K562 (cell line): Measurements from ENCODE around the gene KLC1. TPM values are rescaled to one million over a fixed set of nuclear protein-coding genes. Genes with fewer than 3 reads are reported as not detected.

Experiments used
- ATAC-seq: fragments of 200-7000 bp; cut with Tn5 transposase; 3 replicates; pipeline ENCODE4 v1.9.1; 2020; ENCODE audit warnings: moderate library complexity
- BruUV-seq: library from RNA; stranded (reverse); fragments of 400-500 nt; replicated peaks from 2 replicates; lab custom pipeline; 2021; lab: Mats Ljungman, UMichigan
- CTCF ChIA-PET: fragments of 300-600 bp; formaldehyde crosslinking; extraction: SDS; loops from one replicate; lab custom pipeline; 2021; ENCODE audit warnings: low intra/inter-chr PET ratio; lab: Yijun Ruan, JAX
- POLR2A ChIA-PET: fragments of 300-600, 350-650 bp; sonication (Branson Sonifier 250); formaldehyde crosslinking; extraction: SDS; loops from one replicate; lab custom pipeline; 2021; ENCODE audit warnings: antibody characterized with exemption, inconsistent platforms; lab: Yijun Ruan, JAX
- DNase-seq, 4 experiments: peaks; one replicate each; pipeline versions ENCODE4 v3.0.0 to v3.0.0-alpha.2; 2011 to 2018; ENCODE audit warnings: low spot score in 3 of 4, mixed read lengths in 3 of 4; ENCODE audit errors: extremely low read depth in 1 of 4
- FAIRE-seq: peaks from 2 replicates; lab custom pipeline; 2011; peaks lifted over from hg19 to GRCh38; lab: Jason Lieb, UNC
- H2AFZ ChIP-seq: 2 replicates; pipeline ENCODE4 v1.6.0; 2011; ENCODE audit warnings: low read depth, low read length, control low read depth, inconsistent platforms
- H3K27ac ChIP-seq: fragments of 200-600 bp; 3 replicates; pipeline ENCODE4 v1.8.0; 2011; ENCODE audit warnings: low read depth, mild to moderate bottlenecking, control low read depth, inconsistent platforms, low read length, moderate library complexity, mixed read lengths; ENCODE audit errors: extremely low read depth
- H3K27me3 ChIP-seq, 2 experiments: fragments of 300-600 bp in 1 of 2; 2 replicates in 1 of 2; 3 replicates in 1 of 2; pipeline versions ENCODE4 v1.6.0 to v1.8.0; 2011; ENCODE audit warnings: inconsistent platforms in 2 of 2, low read length in 2 of 2, mild to moderate bottlenecking in 1 of 2, mixed read lengths in 1 of 2, moderate library complexity in 1 of 2; ENCODE audit not compliant: control insufficient read depth in 2 of 2, insufficient read depth in 2 of 2
- H3K36me3 ChIP-seq: fragments of 300-600 bp; 3 replicates; pipeline ENCODE4 v1.8.0; 2011; ENCODE audit warnings: mild to moderate bottlenecking, low read length, inconsistent platforms; ENCODE audit not compliant: control insufficient read depth, insufficient read depth
- H3K4me1 ChIP-seq, 2 experiments: fragments of 200-600 bp in 1 of 2; replicated peaks in 1 of 2; 2 replicates in 1 of 2; 3 replicates in 1 of 2; pipeline versions ENCODE4 v1.5.1 to v1.8.0; 2011; ENCODE audit warnings: inconsistent platforms in 2 of 2, low read length in 2 of 2, mild to moderate bottlenecking in 1 of 2, mixed read lengths in 1 of 2, moderate library complexity in 1 of 2; ENCODE audit not compliant: control insufficient read depth in 2 of 2, insufficient read depth in 2 of 2
- H3K4me2 ChIP-seq: 2 replicates; pipeline ENCODE4 v1.6.1; 2011; ENCODE audit warnings: low read length, control low read depth, inconsistent platforms, mixed read lengths; ENCODE audit not compliant: insufficient read depth
- H3K4me3 ChIP-seq: fragments of 200-600 bp; sonication (generic), shearing (Covaris generic); 2 replicates; pipeline ENCODE4 v1.5.1; 2016; ENCODE audit warnings: control low read depth, inconsistent platforms
- H3K79me2 ChIP-seq: fragments of 200-600 bp; 3 replicates; pipeline ENCODE4 v1.8.0; 2011; ENCODE audit warnings: low read length, inconsistent platforms; ENCODE audit not compliant: control insufficient read depth, insufficient read depth
- H3K9ac ChIP-seq, 2 experiments: 2 replicates each; pipeline versions ENCODE4 v1.6.0 to v1.6.1; 2011; ENCODE audit warnings: low read depth in 2 of 2, low read length in 2 of 2, control low read depth in 1 of 2, inconsistent platforms in 1 of 2, mild to moderate bottlenecking in 1 of 2, mixed read lengths in 1 of 2; ENCODE audit not compliant: insufficient read depth in 1 of 2
- H3K9me1 ChIP-seq: one replicate; pipeline ENCODE4 v1.6.0; 2011; ENCODE audit warnings: inconsistent platforms, mild to moderate bottlenecking, low read length, moderate library complexity; ENCODE audit not compliant: control insufficient read depth, insufficient read depth
- H3K9me3 ChIP-seq: replicated peaks from 2 replicates; pipeline ENCODE4 v1.5.1; 2011; ENCODE audit warnings: low read depth, low read length, inconsistent platforms; ENCODE audit not compliant: control insufficient read depth, insufficient read depth
- H4K20me1 ChIP-seq: replicated peaks from 2 replicates; pipeline ENCODE4 v1.6.1; 2011; ENCODE audit warnings: low read length, inconsistent platforms, mixed read lengths; ENCODE audit not compliant: control insufficient read depth, insufficient read depth
- ARNT ChIP-seq, 2 experiments: fragments of 450-650 bp; IDR thresholded peaks; 2 replicates each; pipeline ENCODE4 v1.6.1; 2016; ENCODE audit warnings: mild to moderate bottlenecking in 1 of 2
- BHLHE40 ChIP-seq: IDR thresholded peaks from 2 replicates; pipeline ENCODE4 v1.6.1; 2011; ENCODE audit warnings: low read length, improper control_type of control experiment
- CREM ChIP-seq: IDR thresholded peaks from 2 replicates; pipeline ENCODE4 v1.6.1; 2014; ENCODE audit warnings: antibody characterized with exemption, low read depth
- EGR1 ChIP-seq: fragments of 450-650 bp; conservative IDR thresholded peaks from 2 replicates; pipeline ENCODE4 v1.6.1; 2017; ENCODE audit warnings: mild to moderate bottlenecking
- FOXP1 ChIP-seq: sonication (generic); formaldehyde crosslinking; IDR thresholded peaks from 2 replicates; pipeline ENCODE4 v1.8.0; 2022; ENCODE audit warnings: mild to moderate bottlenecking, missing genetic modification reagents
- GATAD2A ChIP-seq: fragments of 450-650 bp; IDR thresholded peaks from 2 replicates; pipeline ENCODE4 v1.6.1; 2017
- NFYB ChIP-seq: IDR thresholded peaks from 2 replicates; pipeline ENCODE4 v1.6.1; 2011; ENCODE audit warnings: mild to moderate bottlenecking, moderate library complexity; ENCODE audit not compliant: insufficient read length; ENCODE audit errors: extremely low read depth
- RAD21 ChIP-seq, 2 experiments: fragments of 250-450 bp in 1 of 2; fragments of 450-650 bp in 1 of 2; sonication (Bioruptor Pico) in 1 of 2; formaldehyde crosslinking in 1 of 2; IDR thresholded peaks in 1 of 2; conservative IDR thresholded peaks in 1 of 2; 2 replicates each; pipeline versions ENCODE4 v1.4.0 to v1.8.0; 2020 to 2022; ENCODE audit warnings: mild to moderate bottlenecking in 2 of 2, moderate library complexity in 1 of 2
- SRSF1 ChIP-seq: fragments of 200-400 bp; formaldehyde crosslinking; IDR thresholded peaks from 2 replicates; pipeline ENCODE4 v1.6.1; 2017; ENCODE audit warnings: mild to moderate bottlenecking, low read depth, low read length, moderate library complexity
- TAL1 ChIP-seq: fragments of 450-650 bp; IDR thresholded peaks from 2 replicates; pipeline ENCODE4 v1.6.1; 2016; ENCODE audit warnings: mild to moderate bottlenecking
- THRAP3 ChIP-seq: fragments of 450-650 bp; IDR thresholded peaks from 2 replicates; pipeline ENCODE4 v1.6.1; 2016; ENCODE audit warnings: mild to moderate bottlenecking, inconsistent platforms, borderline replicate concordance
- U2AF1 ChIP-seq: fragments of 200-400 bp; formaldehyde crosslinking; optimal IDR thresholded peaks from 2 replicates; pipeline ENCODE3; 2017; ENCODE audit warnings: mild to moderate bottlenecking, low read depth, low read length, moderate library complexity
- ZNF212 ChIP-seq: fragments of 450-650 bp; formaldehyde crosslinking; IDR thresholded peaks from 2 replicates; pipeline ENCODE4 v1.4.0; 2020; ENCODE audit warnings: mild to moderate bottlenecking
- WGBS: fragments of 100-300 bp; shearing (Covaris generic); methylation state at CpG from one replicate; pipeline ENCODE4 v1.1.6; 2016; ENCODE audit warnings: low coverage, mixed read lengths; ENCODE audit not compliant: insufficient coverage; ENCODE audit errors: missing lambda C conversion rate; 5-methylcytosine and 5-hydroxymethylcytosine counted together
- in situ Hi-C: fragments of 300-500 bp; cut with MboI; formaldehyde crosslinking; loops from 4 replicates; pipeline ENCODE4 v1.15.0; 2018; ENCODE audit warnings: inconsistent platforms, mixed read lengths
- intact Hi-C: fragments of 100-400 bp; cut with micrococcal nuclease; formaldehyde crosslinking; loops from 2 replicates; pipeline ENCODE4 v1.14.2; 2022
- polyA plus RNA-seq, 8 experiments: library from polyadenylated mRNA; depleted of rRNA in 4 of 8; stranded (reverse) in 5 of 8; unstranded in 3 of 8; fragments of >200 nt; fragmentation: Nextera tagmentation in 2 of 8; fragmentation: Illumina TruSeq in 1 of 8; extraction: Ambion mirVana in 2 of 8; extraction: Trizol in 1 of 8; gene quantifications; 2 replicates each; pipeline versions ENCODE4 v1.2.1 to v1.2.3, GENCODE V29; 2011 to 2014; ENCODE audit warnings: inconsistent platforms in 1 of 8, missing spikeins in 1 of 8
- total RNA-seq, 7 experiments: library from RNA; depleted of rRNA in 6 of 7; stranded (reverse); fragments of >200 nt in 6 of 7; fragmentation: Illumina TruSeq in 2 of 7; extraction: Trizol in 2 of 7; gene quantifications; 2 replicates each; pipeline versions ENCODE4 v1.2.1 to v1.2.3, GENCODE V29; 2011 to 2021; ENCODE audit warnings: low replicate concordance in 1 of 7
- TF ChIP-seq, protein P1 (sequence below): fragments of 250-450 bp; sonication (Bioruptor Pico); IDR thresholded peaks from 2 replicates; pipeline ENCODE4 v1.5.0; 2021; ENCODE audit warnings: mild to moderate bottlenecking, borderline replicate concordance
- TF ChIP-seq, protein P2 (sequence below): fragments of 450-650 bp; IDR thresholded peaks from 2 replicates; pipeline ENCODE4 v1.6.1; 2018; ENCODE audit not compliant: partially characterized antibody

The KLC1 gene
- total and polyA plus RNA-seq, 9 of the 15 experiments (the other 6 are each of a cell fraction or from before 2014, with no cell fraction given): 4.9 to 134 (median 54.8) TPM

DNA sequence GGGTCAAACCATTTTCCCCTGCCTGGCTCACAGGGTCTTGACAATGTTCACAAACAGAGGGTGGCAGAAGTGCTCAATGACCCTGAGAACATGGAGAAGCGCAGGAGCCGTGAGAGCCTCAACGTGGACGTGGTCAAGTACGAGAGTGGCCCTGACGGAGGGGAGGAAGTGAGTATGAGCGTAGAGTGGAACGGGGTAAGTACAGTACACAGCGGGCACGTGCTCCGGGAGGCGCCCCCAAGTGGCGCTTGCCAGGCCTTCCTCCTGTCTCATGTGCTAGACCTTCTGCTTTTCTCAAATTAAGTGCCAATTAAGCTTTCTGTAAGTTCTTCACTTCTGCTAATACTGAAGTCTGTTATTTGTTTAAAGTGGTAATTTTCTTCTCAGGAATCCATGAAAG lies 50.3 kb downstream of the KLC1 start (continued):
- TF ChIP-seq BHLHE40 (peak; percentile 75), RAD21 (CRISPR knock-in tag; conservative IDR thresholded peaks at IDR 0.05 in 1 of 2, IDR thresholded peaks at IDR 0.05 in 1 of 2) (peak in 1 of 2 experiments; percentile 15; a peak in 1 of 4 replicates), SRSF1 (no peak)

DNA sequence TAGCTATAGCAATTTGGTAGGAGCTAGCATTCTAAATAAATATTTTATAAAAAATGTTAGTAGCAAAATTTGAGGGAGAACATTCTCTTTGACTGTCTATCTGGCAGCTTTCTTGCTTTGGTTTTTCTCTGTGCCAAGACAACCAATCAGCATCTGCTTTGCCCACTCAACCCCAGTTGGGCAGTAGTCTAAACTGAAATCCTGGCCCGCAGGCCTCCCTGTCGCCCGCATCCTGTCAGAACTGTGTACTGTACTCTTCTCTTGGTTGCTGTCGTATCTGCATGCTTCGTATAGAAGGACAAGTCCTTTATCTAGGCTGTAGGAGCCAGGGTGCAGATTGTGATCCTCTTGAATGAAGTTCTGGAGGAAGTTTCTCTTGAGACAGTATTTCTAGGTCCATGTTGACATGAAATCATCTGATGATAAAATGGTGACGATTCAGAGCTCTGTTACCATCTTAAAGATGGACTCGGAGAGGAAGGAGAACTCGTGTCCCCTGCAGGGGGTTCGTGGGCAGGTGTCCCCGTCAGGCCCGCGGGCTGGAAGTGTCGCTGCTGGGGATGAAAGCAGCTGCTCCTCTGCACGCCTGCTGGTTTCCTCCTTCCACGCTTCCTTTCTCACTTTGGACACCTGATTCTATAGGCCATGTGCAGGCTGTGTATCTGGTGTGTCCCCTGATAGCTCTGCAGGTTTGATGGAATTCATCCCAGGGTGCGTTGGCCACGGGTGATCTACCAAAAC lies 51.6 kb downstream of the KLC1 start:
- Histone ChIP-seq H3K4me1 (no peaks in the 10 kb centered on the region), H3K27ac (no peak overlapping the region), H2AFZ (no peak overlapping the region), H3K9me1 (no peaks in the 10 kb centered on the region), H3K9ac (no peak overlapping the region), H3K4me2 (no peak overlapping the region), H3K36me3 (peaks cover 74% of the 10 kb centered on the region), H3K9me3 (no peaks in the 10 kb centered on the region), H3K27me3 (no peaks in the 10 kb centered on the region), H3K79me2 (no peaks in the 10 kb centered on the region), H4K20me1 (no peaks in the 10 kb centered on the region), H3K4me3 (no peak overlapping the region)
- in situ Hi-C loops (no loop called here), intact Hi-C loops (loop anchor here (10.0 kb wide), 1 partner anchor 106 kb away; no protein-coding TSS in a partner anchor)
- WGBS: 90% methylated on average over 16 of the region's 17 CpGs
- ChIA-PET POLR2A (interaction anchor here (1.5 kb wide), 1 partner anchor 14 kb away, joined by 3 read pairs; no protein-coding TSS in a partner anchor), CTCF (no interaction called here)
- DNase-seq (no peak), FAIRE-seq (no peak), ATAC-seq (no peak)
- no TSS peak for BruUV-seq
- TF ChIP-seq ZNF212 (no peak), THRAP3 (no peak), FOXP1 (no peak), NFYB (no peak), U2AF1 (no peak), CREM (no peak), ARNT (IDR thresholded peaks at IDR 0.05) (no peak), TAL1 (no peak), EGR1 (no peak), GATAD2A (no peak)
- TF ChIP-seq, protein P1, sequence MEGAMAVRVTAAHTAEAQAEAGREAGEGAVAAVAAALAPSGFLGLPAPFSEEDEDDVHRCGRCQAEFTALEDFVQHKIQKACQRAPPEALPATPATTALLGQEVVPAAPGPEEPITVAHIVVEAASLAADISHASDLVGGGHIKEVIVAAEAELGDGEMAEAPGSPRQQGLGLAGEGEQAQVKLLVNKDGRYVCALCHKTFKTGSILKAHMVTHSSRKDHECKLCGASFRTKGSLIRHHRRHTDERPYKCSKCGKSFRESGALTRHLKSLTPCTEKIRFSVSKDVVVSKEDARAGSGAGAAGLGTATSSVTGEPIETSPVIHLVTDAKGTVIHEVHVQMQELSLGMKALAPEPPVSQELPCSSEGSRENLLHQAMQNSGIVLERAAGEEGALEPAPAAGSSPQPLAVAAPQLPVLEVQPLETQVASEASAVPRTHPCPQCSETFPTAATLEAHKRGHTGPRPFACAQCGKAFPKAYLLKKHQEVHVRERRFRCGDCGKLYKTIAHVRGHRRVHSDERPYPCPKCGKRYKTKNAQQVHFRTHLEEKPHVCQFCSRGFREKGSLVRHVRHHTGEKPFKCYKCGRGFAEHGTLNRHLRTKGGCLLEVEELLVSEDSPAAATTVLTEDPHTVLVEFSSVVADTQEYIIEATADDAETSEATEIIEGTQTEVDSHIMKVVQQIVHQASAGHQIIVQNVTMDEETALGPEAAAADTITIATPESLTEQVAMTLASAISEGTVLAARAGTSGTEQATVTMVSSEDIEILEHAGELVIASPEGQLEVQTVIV: no peak
- TF ChIP-seq, protein P2, sequence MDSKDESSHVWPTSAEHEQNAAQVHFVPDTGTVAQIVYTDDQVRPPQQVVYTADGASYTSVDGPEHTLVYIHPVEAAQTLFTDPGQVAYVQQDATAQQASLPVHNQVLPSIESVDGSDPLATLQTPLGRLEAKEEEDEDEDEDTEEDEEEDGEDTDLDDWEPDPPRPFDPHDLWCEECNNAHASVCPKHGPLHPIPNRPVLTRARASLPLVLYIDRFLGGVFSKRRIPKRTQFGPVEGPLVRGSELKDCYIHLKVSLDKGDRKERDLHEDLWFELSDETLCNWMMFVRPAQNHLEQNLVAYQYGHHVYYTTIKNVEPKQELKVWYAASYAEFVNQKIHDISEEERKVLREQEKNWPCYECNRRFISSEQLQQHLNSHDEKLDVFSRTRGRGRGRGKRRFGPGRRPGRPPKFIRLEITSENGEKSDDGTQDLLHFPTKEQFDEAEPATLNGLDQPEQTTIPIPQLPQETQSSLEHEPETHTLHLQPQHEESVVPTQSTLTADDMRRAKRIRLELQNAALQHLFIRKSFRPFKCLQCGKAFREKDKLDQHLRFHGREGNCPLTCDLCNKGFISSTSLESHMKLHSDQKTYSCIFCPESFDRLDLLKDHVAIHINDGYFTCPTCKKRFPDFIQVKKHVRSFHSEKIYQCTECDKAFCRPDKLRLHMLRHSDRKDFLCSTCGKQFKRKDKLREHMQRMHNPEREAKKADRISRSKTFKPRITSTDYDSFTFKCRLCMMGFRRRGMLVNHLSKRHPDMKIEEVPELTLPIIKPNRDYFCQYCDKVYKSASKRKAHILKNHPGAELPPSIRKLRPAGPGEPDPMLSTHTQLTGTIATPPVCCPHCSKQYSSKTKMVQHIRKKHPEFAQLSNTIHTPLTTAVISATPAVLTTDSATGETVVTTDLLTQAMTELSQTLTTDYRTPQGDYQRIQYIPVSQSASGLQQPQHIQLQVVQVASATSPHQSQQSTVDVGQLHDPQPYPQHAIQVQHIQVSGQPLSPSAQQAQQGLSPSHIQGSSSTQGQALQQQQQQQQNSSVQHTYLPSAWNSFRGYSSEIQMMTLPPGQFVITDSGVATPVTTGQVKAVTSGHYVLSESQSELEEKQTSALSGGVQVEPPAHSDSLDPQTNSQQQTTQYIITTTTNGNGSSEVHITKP: no peak
